Thyroid gland (tissue), 4 donors: ENCODE results near the gene PADI6.

ENCODE experiments used
- POLR2A ChIP-seq, 2 donors: fragments of 450-650 bp; IDR thresholded peaks; one replicate each; pipeline ENCODE4 v1.6.1; 2017; ENCODE audit warnings: antibody characterized with exemption in 2 of 2, mild to moderate bottlenecking in 2 of 2, moderate library complexity in 1 of 2
- TF ChIP-seq, protein P1 (sequence below), 6 experiments: fragments of 200-600 bp in 3 of 6; fragments of 450-650 bp in 3 of 6; sonication (generic) in 3 of 6; IDR thresholded peaks; one replicate each; pipeline ENCODE4 v1.5.1; 2016 to 2019; ENCODE audit warnings: antibody characterized with exemption in 6 of 6, mild to moderate bottlenecking in 2 of 6, inconsistent platforms in 1 of 6, moderate library complexity in 1 of 6

DNA sequence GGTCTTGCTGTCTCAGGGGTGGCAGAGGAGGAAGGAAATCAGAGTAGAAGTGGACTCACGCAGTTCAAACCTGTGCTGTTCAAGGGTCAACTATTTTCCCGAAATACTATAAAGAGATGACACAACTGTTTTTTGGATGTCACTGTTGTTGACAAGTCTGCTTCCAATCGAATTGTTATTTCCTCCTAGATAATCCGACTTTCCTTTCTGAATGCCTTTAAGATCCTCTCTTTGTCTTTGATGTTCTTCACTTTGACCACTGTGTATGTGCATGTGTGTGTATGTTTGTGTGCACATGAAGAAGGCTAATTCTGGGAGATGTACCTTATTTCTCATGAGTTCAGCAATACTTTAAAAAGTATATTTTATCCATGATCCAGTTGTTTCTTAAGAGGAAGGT, 42.4 kb upstream of the PADI6 start:
- TF ChIP-seq, protein P1, sequence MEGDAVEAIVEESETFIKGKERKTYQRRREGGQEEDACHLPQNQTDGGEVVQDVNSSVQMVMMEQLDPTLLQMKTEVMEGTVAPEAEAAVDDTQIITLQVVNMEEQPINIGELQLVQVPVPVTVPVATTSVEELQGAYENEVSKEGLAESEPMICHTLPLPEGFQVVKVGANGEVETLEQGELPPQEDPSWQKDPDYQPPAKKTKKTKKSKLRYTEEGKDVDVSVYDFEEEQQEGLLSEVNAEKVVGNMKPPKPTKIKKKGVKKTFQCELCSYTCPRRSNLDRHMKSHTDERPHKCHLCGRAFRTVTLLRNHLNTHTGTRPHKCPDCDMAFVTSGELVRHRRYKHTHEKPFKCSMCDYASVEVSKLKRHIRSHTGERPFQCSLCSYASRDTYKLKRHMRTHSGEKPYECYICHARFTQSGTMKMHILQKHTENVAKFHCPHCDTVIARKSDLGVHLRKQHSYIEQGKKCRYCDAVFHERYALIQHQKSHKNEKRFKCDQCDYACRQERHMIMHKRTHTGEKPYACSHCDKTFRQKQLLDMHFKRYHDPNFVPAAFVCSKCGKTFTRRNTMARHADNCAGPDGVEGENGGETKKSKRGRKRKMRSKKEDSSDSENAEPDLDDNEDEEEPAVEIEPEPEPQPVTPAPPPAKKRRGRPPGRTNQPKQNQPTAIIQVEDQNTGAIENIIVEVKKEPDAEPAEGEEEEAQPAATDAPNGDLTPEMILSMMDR (IDR thresholded peaks at IDR 0.05) = no peak
- TF ChIP-seq POLR2A (IDR thresholded peaks at IDR 0.05) = no peak
